Spleen (tissue), 7 donors: Measurements from ENCODE around the gene CCDC181.

Experiments
- CTCF ChIP-seq, 11 experiments: fragments of 200-600 bp in 7 of 11; fragments of 450-650 bp in 4 of 11; sonication (generic) in 4 of 11; IDR thresholded peaks in 8 of 11; conservative IDR thresholded peaks in 3 of 11; 1 replicate in 7 of 11; 2 replicates in 4 of 11; pipeline versions ENCODE4 v1.4.0 to v1.8.0; 2016 to 2021; ENCODE audit warnings: antibody characterized with exemption in 11 of 11, inconsistent platforms in 4 of 11, mild to moderate bottlenecking in 1 of 11
- POLR2A ChIP-seq, 3 donors: fragments of 450-650 bp; IDR thresholded peaks; one replicate each; pipeline ENCODE4 v1.5.1; 2017; ENCODE audit warnings: antibody characterized with exemption in 3 of 3, mild to moderate bottlenecking in 1 of 3
- POLR2AphosphoS5 ChIP-seq, 3 donors: sonication (generic); formaldehyde crosslinking; IDR thresholded peaks; one replicate each; pipeline ENCODE4 v1.5.1; 2017; ENCODE audit warnings: antibody characterized with exemption in 3 of 3
- donor health status: DM: no; HTN: no; CAD: no; lungs with moderate emphysema.
- donor health status: DM: no; HTN: no; CAD: no.
- donor health status: DM: no; HTN: no; CAD: no.

GRCh38 chr1:169395955-169396354 is 31.3 kb downstream of the CCDC181 start:
- TF ChIP-seq POLR2AphosphoS5 (IDR thresholded peaks at IDR 0.05) (no peak), CTCF (IDR thresholded peaks at IDR 0.05 in 8 of 11, conservative IDR thresholded peaks at IDR 0.05 in 3 of 11) (no peak), POLR2A (IDR thresholded peaks at IDR 0.05) (no peak)
